DOHH2 (cell line): ENCODE results near the gene ONECUT1.

Experiments
- H3F3A ChIP-seq: fragments of 200-600 bp; sonication (generic), shearing (Covaris generic); 2 replicates; pipeline ENCODE4 v1.6.0; 2016; ENCODE audit warnings: antibody characterized with exemption, mild to moderate bottlenecking; ENCODE audit not compliant: control insufficient read depth, insufficient read depth
- H3K27ac ChIP-seq: fragments of 200-600 bp; sonication (generic); 2 replicates; pipeline ENCODE4 v1.5.1; 2014; ENCODE audit warnings: low read depth, mild to moderate bottlenecking, low read length, moderate library complexity
- H3K27me3 ChIP-seq: fragments of 200-600 bp; sonication (generic); 2 replicates; pipeline ENCODE4 v1.6.1; 2014; ENCODE audit warnings: mild to moderate bottlenecking, low read length, mixed read lengths; ENCODE audit not compliant: control insufficient read depth
- H3K36me3 ChIP-seq: fragments of 200-600 bp; sonication (generic); 2 replicates; pipeline ENCODE4 v1.6.1; 2014; ENCODE audit warnings: mild to moderate bottlenecking, low read length, moderate library complexity, mixed read lengths; ENCODE audit not compliant: control insufficient read depth
- H3K4me1 ChIP-seq: fragments of 200-600 bp; sonication (generic); 2 replicates; pipeline ENCODE4 v1.6.1; 2014; ENCODE audit warnings: mild to moderate bottlenecking, low read length, mixed read lengths; ENCODE audit not compliant: control insufficient read depth
- H3K4me2 ChIP-seq: fragments of 200-600 bp; sonication (generic); 2 replicates; pipeline ENCODE4 v1.6.0; 2014; ENCODE audit warnings: mild to moderate bottlenecking, low read length, moderate library complexity
- H3K4me3 ChIP-seq: fragments of 200-600 bp; sonication (generic); 2 replicates; pipeline ENCODE4 v1.5.1; 2014; ENCODE audit warnings: mild to moderate bottlenecking, low read length, mixed read lengths
- H3K79me2 ChIP-seq: fragments of 200-600 bp; sonication (generic); 2 replicates; pipeline ENCODE4 v1.6.1; 2014; ENCODE audit warnings: mild to moderate bottlenecking, low read length, mixed read lengths; ENCODE audit not compliant: control insufficient read depth
- H3K9me2 ChIP-seq: fragments of 200-600 bp; sonication (generic); replicated peaks from 2 replicates; pipeline ENCODE4 v1.6.1; 2014; ENCODE audit warnings: mild to moderate bottlenecking, low read length, mixed read lengths; ENCODE audit not compliant: control insufficient read depth
- H3K9me3 ChIP-seq: fragments of 200-600 bp; sonication (generic); 2 replicates; pipeline ENCODE4 v1.6.1; 2014; ENCODE audit warnings: antibody characterized with exemption, low read length, mixed read lengths; ENCODE audit not compliant: control insufficient read depth, insufficient read depth
- H4K20me1 ChIP-seq: fragments of 200-600 bp; sonication (generic); 2 replicates; pipeline ENCODE4 v1.6.0; 2014; ENCODE audit warnings: low read depth, mild to moderate bottlenecking, antibody characterized with exemption, low read length, moderate library complexity; ENCODE audit not compliant: control insufficient read depth, insufficient read depth
- CTCF ChIP-seq: fragments of 200-600 bp; sonication (generic); IDR thresholded peaks from one replicate; pipeline ENCODE4 v1.5.1; 2014; ENCODE audit warnings: antibody characterized with exemption, mild to moderate bottlenecking, low read depth, low read length; ENCODE audit not compliant: poor library complexity, severe bottlenecking
- EZH2phosphoT487 ChIP-seq: fragments of 200-600 bp; sonication (generic); IDR thresholded peaks from 2 replicates; pipeline ENCODE4 v1.6.1; 2017; ENCODE audit warnings: borderline replicate concordance, mild to moderate bottlenecking, antibody characterized with exemption, low read length, moderate library complexity, mixed read lengths

The ONECUT1 gene

DNA sequence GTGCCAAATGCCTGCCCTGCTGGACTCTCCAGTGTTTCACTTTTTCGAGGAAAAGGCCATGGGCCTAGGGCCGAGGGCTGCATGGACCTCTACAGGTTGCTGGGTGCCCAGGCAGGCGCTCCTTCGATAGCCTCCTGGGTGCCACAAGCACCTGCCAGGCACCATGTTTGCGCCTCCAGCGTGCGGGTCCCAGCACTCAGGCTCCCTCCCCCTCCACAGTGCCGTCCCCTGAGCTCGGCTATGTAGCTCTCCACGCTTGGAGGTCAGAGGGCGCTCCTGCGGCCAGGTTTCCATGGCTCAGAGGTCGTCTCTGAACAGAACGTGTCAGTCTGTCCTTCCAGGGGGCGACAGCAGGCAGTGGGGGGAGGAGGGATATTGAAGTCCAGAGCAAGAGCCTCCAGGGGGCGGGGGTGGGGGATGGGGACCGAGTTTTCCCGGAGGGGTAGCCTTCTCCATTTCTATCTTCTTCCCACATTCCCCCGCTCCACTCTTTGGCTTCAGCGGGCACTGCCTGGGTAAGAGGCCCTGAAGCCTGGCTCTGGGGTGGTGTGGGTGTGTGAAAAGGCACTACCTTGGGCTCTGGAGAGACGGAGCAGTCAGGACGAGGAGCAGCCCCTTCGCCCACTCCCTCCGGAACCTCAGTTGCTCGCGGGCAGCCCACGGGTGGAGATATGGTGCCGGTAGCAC lies 3.6 kb downstream of the ONECUT1 start:
- H3K79me2 ChIP-seq: no peaks in the 10 kb centered on the region
- no peak overlapping the region for H3K27ac ChIP-seq
- peaks cover 12% of the 10 kb centered on the region; the same call in 1 of the 2 replicates for H3K4me1 ChIP-seq
- H4K20me1 ChIP-seq: no peaks in the 10 kb centered on the region
- H3K36me3 ChIP-seq: no peaks in the 10 kb centered on the region
- H3K4me2 ChIP-seq: no peak overlapping the region
- peaks cover 29% of the 10 kb centered on the region for H3K27me3 ChIP-seq
- H3K9me3 ChIP-seq: no peaks in the 10 kb centered on the region
- no peak overlapping the region for H3K4me3 ChIP-seq
- no peak for TF ChIP-seq CTCF
- no peak for TF ChIP-seq EZH2phosphoT487
- no peaks in the 10 kb centered on the region for H3K9me2 ChIP-seq
- H3F3A ChIP-seq: no peaks in the 10 kb centered on the region

DNA sequence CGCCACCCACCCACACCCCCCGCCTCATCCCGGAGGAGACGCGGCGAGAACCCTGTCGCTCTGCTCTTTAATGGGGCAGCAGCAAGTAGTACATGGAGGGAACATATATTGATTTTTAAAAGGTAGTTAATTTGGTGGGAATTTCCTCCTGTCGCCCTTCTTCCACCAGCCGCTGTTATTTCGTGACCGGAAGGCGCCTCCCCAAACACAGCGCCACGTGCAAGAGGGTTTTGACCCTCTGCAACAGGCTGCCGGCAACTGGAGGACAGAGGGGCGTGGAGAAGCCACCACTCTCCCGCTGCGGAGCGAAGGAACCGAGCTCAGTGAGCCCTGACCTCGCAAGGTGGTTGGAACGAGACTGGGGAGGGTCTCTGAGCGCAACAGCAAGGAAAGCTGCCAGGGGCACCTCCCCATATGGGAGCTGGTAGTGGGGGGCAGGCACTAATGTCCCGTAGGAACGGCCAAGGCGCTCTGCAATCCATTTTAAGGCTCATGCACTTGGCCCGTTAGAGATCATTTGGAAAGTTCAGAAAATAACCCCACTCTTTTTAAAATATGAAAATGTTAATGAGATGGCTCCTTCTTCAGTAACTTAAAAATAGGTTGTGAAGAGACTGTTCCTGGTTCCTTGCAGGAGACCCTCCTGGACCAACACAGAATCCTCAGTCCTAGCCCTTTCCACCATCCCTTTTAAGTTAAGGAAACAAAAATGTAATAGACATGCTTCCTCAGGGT lies 4.3 kb downstream of the ONECUT1 start:
- no peaks in the 10 kb centered on the region for H3K36me3 ChIP-seq
- no peak overlapping the region for H3K27ac ChIP-seq
- no peak overlapping the region for H3K4me2 ChIP-seq
- no peak overlapping the region for H3K4me3 ChIP-seq
- H3K9me3 ChIP-seq: no peaks in the 10 kb centered on the region
- no peak for TF ChIP-seq CTCF
- no peak for TF ChIP-seq EZH2phosphoT487
- peaks cover 10% of the 10 kb centered on the region for H3K4me1 ChIP-seq
- no peaks in the 10 kb centered on the region for H3K79me2 ChIP-seq
- H4K20me1 ChIP-seq: no peaks in the 10 kb centered on the region
- peaks cover 32% of the 10 kb centered on the region for H3K27me3 ChIP-seq
- H3K9me2 ChIP-seq: no peaks in the 10 kb centered on the region
- H3F3A ChIP-seq: no peaks in the 10 kb centered on the region

GRCh38 chr15:52784799-52785671 lies 5.1 kb downstream of the ONECUT1 start:
- TF ChIP-seq CTCF: no peak
- no peak for TF ChIP-seq EZH2phosphoT487
- H3K27me3 ChIP-seq: peaks cover 32% of the 10 kb centered on the region
- no peak overlapping the region for H3K4me2 ChIP-seq

More at GRCh38 chr15:52784799-52785671, 5.1 kb downstream of the ONECUT1 start:
- H3K4me1 ChIP-seq: peaks cover 13% of the 10 kb centered on the region
- H3K27ac ChIP-seq: no peak overlapping the region
- H3K36me3 ChIP-seq: no peaks in the 10 kb centered on the region
- no peaks in the 10 kb centered on the region for H3K79me2 ChIP-seq
- H3K9me3 ChIP-seq: no peaks in the 10 kb centered on the region
- no peaks in the 10 kb centered on the region for H3F3A ChIP-seq
- no peak overlapping the region for H3K4me3 ChIP-seq
- H3K9me2 ChIP-seq: no peaks in the 10 kb centered on the region
- no peaks in the 10 kb centered on the region for H4K20me1 ChIP-seq
